SH-SY5Y (cell line): ENCODE data around the gene S1PR1.

Source experiments
- GATA2 ChIP-seq: IDR thresholded peaks from 2 replicates; pipeline ENCODE4 v1.6.1; 2011; ENCODE audit warnings: mild to moderate bottlenecking, low read depth, low read length
- GATA3 ChIP-seq: IDR thresholded peaks from 2 replicates; pipeline ENCODE4 v1.6.1; 2011; ENCODE audit warnings: low read depth, mild to moderate bottlenecking, low read length, moderate library complexity

- TF ChIP-seq GATA2: no peak
- no peak for TF ChIP-seq GATA3
Observed at GRCh38 chr1:101245246-101245927, 8.6 kb downstream of the S1PR1 start.
